Fibroblast of lung (primary cell): ENCODE data around the gene PTPRCAP.

ENCODE experiments used
- CTCF ChIP-seq, 2 donors: IDR thresholded peaks in 1 of 2; conservative IDR thresholded peaks in 1 of 2; 1 replicate in 1 of 2; 2 replicates in 1 of 2; pipeline ENCODE4 v1.5.1; 2011 to 2012; ENCODE audit warnings: low read length in 2 of 2, control low read depth in 1 of 2, inconsistent platforms in 1 of 2, low read depth in 1 of 2, mild to moderate bottlenecking in 1 of 2
- EZH2 ChIP-seq: IDR thresholded peaks from 2 replicates; pipeline ENCODE4 v1.5.1; 2012; ENCODE audit warnings: low read length, control low read depth, mild to moderate bottlenecking; ENCODE audit errors: missing control alignments

- TF ChIP-seq CTCF (conservative IDR thresholded peaks at IDR 0.05 in 1 of 2, IDR thresholded peaks at IDR 0.05 in 1 of 2; ENCODE audit: low read depth in 1 of 2, low read length in 2 of 2) (no peak), EZH2 (no peak)
These were observed 11.8 kb upstream of the PTPRCAP start for GRCh38 chr11:67449116-67449844.
